ENCODE results near the gene INSM1.

The INSM1 gene

GRCh38 chr20:20399531-20400500, 31.9 kb downstream of the INSM1 start:
- peaks cover 5% of the 10 kb centered on the region for H3K36me3 Mint-ChIP-seq

GRCh38 chr20:20401991-20402390, 34.1 kb downstream of the INSM1 start:
- Mint-ChIP-seq H3K9me3 (no peaks in the 10 kb centered on the region), H3K27ac (no peak overlapping the region), H3K4me1 (no peaks in the 10 kb centered on the region), H3K27me3 (no peaks in the 10 kb centered on the region), H3K36me3 (peaks cover 5% of the 10 kb centered on the region), H3K4me3 (no peak overlapping the region)

More at GRCh38 chr20:20399531-20400500, 31.9 kb downstream of the INSM1 start:
- Mint-ChIP-seq H3K27me3 (no peaks in the 10 kb centered on the region), H3K4me1 (no peaks in the 10 kb centered on the region), H3K27ac (peak overlapping the region; percentile 79), H3K4me3 (no peak overlapping the region), H3K9me3 (no peaks in the 10 kb centered on the region)

GRCh38 chr20:20404633-20405032, 36.7 kb downstream of the INSM1 start:
- no peak overlapping the region for H3K27ac Mint-ChIP-seq
- no peaks in the 10 kb centered on the region for H3K4me1 Mint-ChIP-seq
- H3K4me3 Mint-ChIP-seq: no peak overlapping the region
- H3K9me3 Mint-ChIP-seq: no peaks in the 10 kb centered on the region
- H3K36me3 Mint-ChIP-seq: peaks cover 8% of the 10 kb centered on the region
- no peaks in the 10 kb centered on the region for H3K27me3 Mint-ChIP-seq

GRCh38 chr20:20405623-20406022, 37.7 kb downstream of the INSM1 start:
- Mint-ChIP-seq H3K36me3 (peaks cover 6% of the 10 kb centered on the region), H3K4me3 (no peak overlapping the region), H3K4me1 (no peaks in the 10 kb centered on the region), H3K9me3 (no peaks in the 10 kb centered on the region), H3K27me3 (no peaks in the 10 kb centered on the region), H3K27ac (no peak overlapping the region)

GRCh38 chr20:20406306-20406705, 38.4 kb downstream of the INSM1 start:
- H3K27ac Mint-ChIP-seq: no peak overlapping the region
- no peaks in the 10 kb centered on the region for H3K4me1 Mint-ChIP-seq
- H3K4me3 Mint-ChIP-seq: no peak overlapping the region
- H3K9me3 Mint-ChIP-seq: no peaks in the 10 kb centered on the region
- H3K27me3 Mint-ChIP-seq: no peaks in the 10 kb centered on the region
- H3K36me3 Mint-ChIP-seq: peaks cover 6% of the 10 kb centered on the region

- no peaks in the 10 kb centered on the region for H3K9me3 Mint-ChIP-seq
- H3K36me3 Mint-ChIP-seq: peaks cover 10% of the 10 kb centered on the region
- H3K4me1 Mint-ChIP-seq: no peaks in the 10 kb centered on the region
- H3K27ac Mint-ChIP-seq: no peak overlapping the region
- H3K4me3 Mint-ChIP-seq: no peak overlapping the region
- H3K27me3 Mint-ChIP-seq: no peaks in the 10 kb centered on the region
Observed at GRCh38 chr20:20407891-20408805, 40.2 kb downstream of the INSM1 start.

- Mint-ChIP-seq H3K27me3 (no peaks in the 10 kb centered on the region), H3K4me3 (no peak overlapping the region), H3K4me1 (no peaks in the 10 kb centered on the region), H3K27ac (no peak overlapping the region), H3K9me3 (no peaks in the 10 kb centered on the region), H3K36me3 (peaks cover 7% of the 10 kb centered on the region)
Observed at GRCh38 chr20:20409331-20409730, 41.4 kb downstream of the INSM1 start.

- Mint-ChIP-seq H3K9me3 (no peaks in the 10 kb centered on the region), H3K4me1 (no peaks in the 10 kb centered on the region), H3K4me3 (no peak overlapping the region), H3K36me3 (peaks cover 7% of the 10 kb centered on the region), H3K27me3 (no peaks in the 10 kb centered on the region), H3K27ac (no peak overlapping the region)
Observed at GRCh38 chr20:20410678-20411077, 42.8 kb downstream of the INSM1 start.

- Mint-ChIP-seq H3K9me3 (no peaks in the 10 kb centered on the region), H3K4me1 (no peaks in the 10 kb centered on the region), H3K27me3 (no peaks in the 10 kb centered on the region), H3K36me3 (peaks cover 7% of the 10 kb centered on the region), H3K27ac (no peak overlapping the region), H3K4me3 (no peak overlapping the region)
Observed at GRCh38 chr20:20411402-20411801, 43.5 kb downstream of the INSM1 start.

GRCh38 chr20:20411836-20412235, 43.9 kb downstream of the INSM1 start:
- Mint-ChIP-seq H3K27ac (no peak overlapping the region), H3K36me3 (peaks cover 7% of the 10 kb centered on the region), H3K4me3 (no peak overlapping the region), H3K27me3 (no peaks in the 10 kb centered on the region), H3K9me3 (no peaks in the 10 kb centered on the region), H3K4me1 (no peaks in the 10 kb centered on the region)

GRCh38 chr20:20412750-20413149, 44.8 kb downstream of the INSM1 start:
- H3K36me3 Mint-ChIP-seq: peaks cover 10% of the 10 kb centered on the region
- no peak overlapping the region for H3K27ac Mint-ChIP-seq
- no peaks in the 10 kb centered on the region for H3K4me1 Mint-ChIP-seq
- no peaks in the 10 kb centered on the region for H3K27me3 Mint-ChIP-seq
- no peaks in the 10 kb centered on the region for H3K9me3 Mint-ChIP-seq
- H3K4me3 Mint-ChIP-seq: no peak overlapping the region

GRCh38 chr20:20413810-20414281, 45.9 kb downstream of the INSM1 start:
- Mint-ChIP-seq H3K9me3 (no peaks in the 10 kb centered on the region), H3K4me3 (no peak overlapping the region), H3K27me3 (no peaks in the 10 kb centered on the region), H3K4me1 (no peaks in the 10 kb centered on the region), H3K27ac (no peak overlapping the region), H3K36me3 (peaks cover 13% of the 10 kb centered on the region)

GRCh38 chr20:20414640-20415220, 46.8 kb downstream of the INSM1 start:
- Mint-ChIP-seq H3K4me1 (no peaks in the 10 kb centered on the region), H3K27ac (no peak overlapping the region), H3K9me3 (no peaks in the 10 kb centered on the region), H3K27me3 (no peaks in the 10 kb centered on the region), H3K4me3 (no peak overlapping the region), H3K36me3 (peaks cover 13% of the 10 kb centered on the region)

GRCh38 chr20:20415321-20415720, 47.4 kb downstream of the INSM1 start:
- no peaks in the 10 kb centered on the region for H3K27me3 Mint-ChIP-seq
- no peak overlapping the region for H3K4me3 Mint-ChIP-seq
- H3K9me3 Mint-ChIP-seq: no peaks in the 10 kb centered on the region
- no peaks in the 10 kb centered on the region for H3K4me1 Mint-ChIP-seq
- peaks cover 15% of the 10 kb centered on the region for H3K36me3 Mint-ChIP-seq
- no peak overlapping the region for H3K27ac Mint-ChIP-seq

- H3K9me3 Mint-ChIP-seq: no peaks in the 10 kb centered on the region
- no peak overlapping the region for H3K27ac Mint-ChIP-seq
- no peaks in the 10 kb centered on the region for H3K27me3 Mint-ChIP-seq
- no peak overlapping the region for H3K4me3 Mint-ChIP-seq
- peaks cover 22% of the 10 kb centered on the region for H3K36me3 Mint-ChIP-seq
- H3K4me1 Mint-ChIP-seq: no peaks in the 10 kb centered on the region
Observed at GRCh38 chr20:20417876-20418676, 50.2 kb downstream of the INSM1 start.

All from activated naive CD4-positive, alpha-beta T cell treated with anti-CD3 and anti-CD28 coated beads, Interleukin-2, amount 50 U/mL, for 24 hours (primary cell).